Bronchial epithelial cell (primary cell): ENCODE data around the gene TULP4. TPM values are rescaled to one million over a fixed set of nuclear protein-coding genes. Genes with fewer than 3 reads are reported as not detected.
A peak's percentile ranks its signal among the peaks of the same experiment; 100 is the strongest.

Experiments used
- DNase-seq: peaks from one replicate; pipeline ENCODE4 v3.0.0-alpha.2; 2010; ENCODE audit warnings: low read depth
- FAIRE-seq: peaks from 2 replicates; lab custom pipeline; 2011; peaks lifted over from hg19 to GRCh38; lab: Jason Lieb, UNC
- H3K27me3 ChIP-seq: 2 replicates; pipeline ENCODE4 v1.5.1; 2011; ENCODE audit warnings: low read length; ENCODE audit not compliant: control insufficient read depth, insufficient read depth
- H3K36me3 ChIP-seq: 2 replicates; pipeline ENCODE4 v1.5.1; 2011; ENCODE audit warnings: low read length; ENCODE audit not compliant: control insufficient read depth, insufficient read depth
- H3K4me3 ChIP-seq: 2 replicates; pipeline ENCODE4 v1.5.1; 2011; ENCODE audit warnings: mild to moderate bottlenecking, low read depth, low read length, control low read depth
- CTCF ChIP-seq: IDR thresholded peaks from 2 replicates; pipeline ENCODE4 v1.5.1; 2011; ENCODE audit warnings: mild to moderate bottlenecking, moderate library complexity, low read length, control low read depth, inconsistent platforms; ENCODE audit not compliant: insufficient read depth, severe bottlenecking
- total RNA-seq: library from RNA; depleted of rRNA; stranded (reverse); fragments of >200 nt; gene quantifications from 2 replicates; pipeline ENCODE4 v1.2.1, GENCODE V29; 2014

TULP4 gene
- total RNA-seq, 1 donor from 2014 or later: 127 TPM

- Histone ChIP-seq H3K27me3 (no peaks in the 10 kb centered on the region), H3K4me3 (no peak overlapping the region), H3K36me3 (no peaks in the 10 kb centered on the region)
- FAIRE-seq: no peak
- TF ChIP-seq CTCF: no peak
- no peak for DNase-seq
These were observed 68.9 kb downstream of the TULP4 start for GRCh38 chr6:158381214-158381613.

DNA sequence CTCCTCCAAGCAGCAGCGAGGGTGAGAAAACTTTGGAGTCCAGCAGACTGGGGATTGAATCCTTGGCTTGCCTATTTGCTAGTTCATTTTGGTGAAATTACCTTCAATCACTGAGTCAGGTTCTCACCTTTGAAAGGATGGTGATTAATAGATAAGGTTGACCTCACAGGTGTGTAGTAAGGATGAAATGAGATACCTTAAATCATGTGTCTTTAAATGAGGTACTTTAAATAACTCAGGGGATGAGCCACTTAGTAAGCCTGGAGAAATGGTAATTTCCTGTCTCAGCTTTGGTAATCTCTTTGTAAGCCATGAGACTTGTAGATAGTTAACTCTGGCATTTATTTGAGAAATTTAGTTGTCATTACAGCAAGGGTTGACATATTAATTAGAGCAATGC lies 70.2 kb downstream of the TULP4 start:
- no peak overlapping the region for H3K4me3 ChIP-seq
- no peaks in the 10 kb centered on the region for H3K36me3 ChIP-seq
- FAIRE-seq (peak; percentile 13), DNase-seq (peak; percentile 78)
- no peaks in the 10 kb centered on the region for H3K27me3 ChIP-seq
- no peak for TF ChIP-seq CTCF

DNA sequence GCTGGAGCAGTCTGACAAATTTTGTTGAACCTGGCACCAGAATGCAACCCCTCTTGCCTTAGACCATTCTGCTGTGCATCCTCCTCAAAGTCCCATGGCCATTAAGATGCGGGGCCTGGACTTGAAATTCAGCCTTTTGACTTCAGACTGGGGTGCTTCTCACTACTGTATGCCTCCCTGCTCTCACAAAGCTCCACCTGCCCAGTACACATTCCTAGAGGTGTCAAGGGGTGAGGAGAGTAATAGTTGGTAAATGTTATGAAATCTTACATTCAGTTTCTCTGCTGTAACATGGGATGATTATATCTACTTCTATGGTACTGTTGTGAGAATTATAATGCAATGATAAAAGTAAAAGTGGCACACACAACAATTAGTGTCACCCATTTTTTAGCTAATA lies 70.8 kb downstream of the TULP4 start:
- no peak overlapping the region for H3K4me3 ChIP-seq
- no peak for TF ChIP-seq CTCF
- no peak for FAIRE-seq
- no peaks in the 10 kb centered on the region for H3K27me3 ChIP-seq
- H3K36me3 ChIP-seq: no peaks in the 10 kb centered on the region
- no peak for DNase-seq

DNA sequence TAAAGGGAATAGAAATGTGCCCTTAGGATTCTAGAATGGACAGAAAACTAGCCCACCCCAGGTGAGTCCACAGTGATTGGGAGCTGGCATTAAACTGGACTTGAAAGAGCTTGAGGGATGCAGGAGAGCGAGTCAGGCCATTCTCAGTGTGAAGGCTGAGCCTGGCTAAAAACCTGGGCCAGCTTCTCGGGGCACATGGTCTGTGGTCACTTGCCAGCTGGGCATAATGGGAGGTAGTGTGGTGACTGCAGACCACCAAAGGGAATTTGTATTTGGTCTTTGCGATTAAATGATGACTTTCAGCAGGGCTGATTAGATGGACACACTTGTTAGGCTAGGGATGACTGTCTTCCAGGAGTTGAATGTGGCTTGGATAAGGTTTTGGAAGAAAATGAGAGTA lies 71.3 kb downstream of the TULP4 start:
- TF ChIP-seq CTCF: no peak
- DNase-seq (no peak), FAIRE-seq (no peak)
- Histone ChIP-seq H3K36me3 (no peaks in the 10 kb centered on the region), H3K4me3 (no peak overlapping the region), H3K27me3 (no peaks in the 10 kb centered on the region)

DNA sequence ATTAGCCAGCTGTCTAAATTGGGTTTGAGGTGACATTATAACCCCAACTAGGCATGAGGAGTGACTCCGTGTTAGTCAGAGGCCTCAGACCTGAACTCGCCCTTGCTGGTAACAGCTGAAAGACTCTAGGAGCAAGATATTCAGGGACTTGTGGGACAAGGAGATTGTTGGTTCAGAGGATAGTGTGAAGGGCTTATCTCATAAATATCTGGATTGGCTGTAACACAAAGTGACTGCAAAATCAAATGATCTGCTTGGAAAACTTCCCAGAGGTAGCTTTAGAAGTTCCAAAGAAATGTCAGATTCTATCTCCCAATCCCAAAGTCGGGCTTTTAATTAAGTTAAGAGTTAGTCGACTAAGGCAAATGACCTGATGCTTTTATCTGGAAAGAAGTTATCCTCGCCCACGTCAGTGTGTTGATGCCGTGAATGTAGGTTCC lies 72.4 kb downstream of the TULP4 start:
- DNase-seq (peak; percentile 9), FAIRE-seq (no peak)
- H3K27me3 ChIP-seq: no peaks in the 10 kb centered on the region
- no peak for TF ChIP-seq CTCF
- H3K4me3 ChIP-seq: no peak overlapping the region
- no peaks in the 10 kb centered on the region for H3K36me3 ChIP-seq

GRCh38 chr6:158387036-158387435 lies 74.8 kb downstream of the TULP4 start:
- no peak for DNase-seq
- Histone ChIP-seq H3K27me3 (no peaks in the 10 kb centered on the region), H3K4me3 (no peak overlapping the region), H3K36me3 (no peaks in the 10 kb centered on the region)
- no peak for FAIRE-seq
- TF ChIP-seq CTCF: no peak
